ENCODE data around the gene SLC6A5.

SLC6A5 gene

DNA sequence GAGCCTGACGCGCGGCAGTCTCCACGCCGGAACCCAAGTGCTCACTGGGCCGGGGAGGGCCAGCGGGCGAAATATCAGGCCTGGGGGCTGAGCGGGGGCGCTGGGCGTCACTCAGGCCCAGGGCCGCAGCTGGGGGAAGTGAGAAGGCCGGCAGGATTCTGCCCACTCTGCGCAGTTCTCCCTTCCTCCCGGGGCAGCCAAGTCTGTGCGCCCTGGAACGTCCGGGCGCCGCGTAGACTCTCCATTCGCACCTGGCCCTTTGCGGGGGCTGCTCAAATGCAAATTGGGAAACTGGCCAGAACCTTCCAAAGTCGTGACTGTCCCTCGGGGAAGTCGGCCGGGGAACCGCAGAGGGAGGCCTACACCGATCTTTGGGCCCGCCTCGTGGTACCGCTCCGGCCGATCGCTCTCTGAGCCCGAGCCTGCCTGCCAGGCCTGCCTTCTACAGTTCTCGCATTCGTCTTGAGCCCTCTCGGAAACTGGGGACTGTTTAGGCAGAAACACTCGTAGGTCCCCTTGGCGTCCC, 2.2 kb upstream of the SLC6A5 start:
- DNase-seq = no peak

- DNase-seq = no peak
Observed at GRCh38 chr11:20597680-20598484, 1.5 kb upstream of the SLC6A5 start.

DNA sequence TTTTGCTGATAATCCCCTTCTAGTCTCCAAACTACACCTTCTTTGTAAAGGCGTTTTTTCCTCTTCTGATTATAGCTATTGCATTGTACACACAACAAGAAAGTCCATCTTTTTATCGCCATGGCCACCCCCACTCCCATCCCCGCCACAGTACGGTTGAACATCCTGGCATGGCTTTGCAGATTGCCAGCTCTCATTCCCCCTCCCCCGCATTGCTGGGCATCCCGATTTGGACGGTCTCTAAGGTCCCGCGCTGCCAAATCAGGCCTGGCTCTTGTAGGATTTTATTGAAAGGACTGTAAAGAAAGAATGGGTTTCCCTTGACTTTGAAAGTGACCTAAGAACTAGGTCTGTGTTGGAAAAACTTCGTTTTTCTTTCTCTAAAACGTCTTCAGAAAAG, 916 bp upstream of the SLC6A5 start:
- DNase-seq = no peak

DNA sequence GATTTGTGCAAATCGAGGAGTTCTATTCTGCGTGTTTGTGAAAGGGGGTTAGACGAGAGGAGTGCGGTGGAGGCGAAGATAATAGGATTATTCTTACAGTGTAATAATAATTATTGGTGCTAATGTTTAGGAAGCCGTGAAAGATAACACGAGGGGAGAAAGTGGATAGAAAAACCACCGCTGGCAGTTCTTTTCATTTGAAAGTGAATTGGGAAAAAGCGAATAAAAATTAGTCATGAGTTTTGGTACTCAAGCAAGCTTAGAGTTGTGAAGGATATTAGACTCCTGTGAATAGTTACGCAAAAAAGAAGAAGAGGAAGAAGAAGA, 575 bp downstream of the SLC6A5 start:
- no peak for DNase-seq

- no peak for DNase-seq
Observed at GRCh38 chr11:20600551-20600950, 1.1 kb downstream of the SLC6A5 start.

GRCh38 chr11:20601221-20601914, 2.0 kb downstream of the SLC6A5 start:
- DNase-seq = no peak

DNA sequence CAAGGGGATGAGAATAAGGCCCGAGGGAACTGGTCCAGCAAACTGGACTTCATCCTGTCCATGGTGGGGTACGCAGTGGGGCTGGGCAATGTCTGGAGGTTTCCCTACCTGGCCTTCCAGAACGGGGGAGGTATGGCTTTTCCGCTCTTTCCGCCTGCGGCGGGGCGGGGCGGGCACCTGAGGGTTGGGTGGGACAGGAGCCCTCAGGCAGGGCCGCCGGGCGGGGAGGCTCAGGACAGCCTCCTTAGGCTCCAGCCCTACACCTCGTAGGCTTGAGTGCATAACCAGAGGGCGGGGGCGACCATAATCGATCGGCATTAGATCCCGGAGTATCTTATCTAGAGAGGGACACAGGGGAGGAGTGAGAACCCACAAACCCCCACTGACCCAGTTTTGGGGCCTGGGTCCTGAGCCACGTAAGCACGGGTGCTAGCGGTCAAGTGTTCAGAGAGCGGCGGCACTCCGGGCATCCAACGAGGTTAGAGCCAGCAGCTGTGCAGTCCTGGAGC, 4.9 kb downstream of the SLC6A5 start:
- DNase-seq = no peak

DNA sequence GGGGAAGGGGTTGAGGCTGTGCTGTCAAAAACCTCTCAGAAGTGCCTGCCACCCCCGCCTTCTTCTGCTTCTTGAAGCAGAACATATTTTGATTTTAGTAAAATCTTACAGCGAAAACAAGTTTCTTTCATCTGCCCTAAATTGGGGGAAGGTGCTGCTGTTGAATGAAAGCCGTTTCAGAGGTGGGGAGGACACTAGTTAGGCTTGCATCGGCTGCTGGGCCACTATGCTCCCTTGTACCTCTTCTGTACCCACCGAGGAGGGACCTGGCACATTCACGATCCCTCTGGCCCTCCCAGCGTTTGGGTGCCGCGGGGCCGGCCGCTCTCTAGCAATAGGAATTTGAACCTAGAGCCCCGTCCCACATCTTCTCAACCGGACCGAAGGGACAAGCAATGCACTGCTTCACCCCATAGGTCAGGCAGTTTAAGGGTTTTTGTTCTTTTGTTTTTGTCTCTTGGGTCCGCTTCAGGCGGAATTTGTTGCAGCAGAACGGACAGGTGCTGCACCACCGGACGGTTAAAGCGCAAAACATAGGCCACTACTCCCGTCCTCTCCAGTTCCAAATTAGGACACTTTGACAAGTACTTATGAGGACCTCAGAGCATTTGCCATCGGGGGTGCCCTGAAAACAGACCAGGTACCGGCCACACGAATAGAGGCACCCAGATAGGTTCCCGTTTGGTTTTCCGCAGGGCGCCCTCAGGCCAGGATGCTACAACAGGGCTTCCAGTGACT, 5.6 kb downstream of the SLC6A5 start:
- DNase-seq = no peak

DNA sequence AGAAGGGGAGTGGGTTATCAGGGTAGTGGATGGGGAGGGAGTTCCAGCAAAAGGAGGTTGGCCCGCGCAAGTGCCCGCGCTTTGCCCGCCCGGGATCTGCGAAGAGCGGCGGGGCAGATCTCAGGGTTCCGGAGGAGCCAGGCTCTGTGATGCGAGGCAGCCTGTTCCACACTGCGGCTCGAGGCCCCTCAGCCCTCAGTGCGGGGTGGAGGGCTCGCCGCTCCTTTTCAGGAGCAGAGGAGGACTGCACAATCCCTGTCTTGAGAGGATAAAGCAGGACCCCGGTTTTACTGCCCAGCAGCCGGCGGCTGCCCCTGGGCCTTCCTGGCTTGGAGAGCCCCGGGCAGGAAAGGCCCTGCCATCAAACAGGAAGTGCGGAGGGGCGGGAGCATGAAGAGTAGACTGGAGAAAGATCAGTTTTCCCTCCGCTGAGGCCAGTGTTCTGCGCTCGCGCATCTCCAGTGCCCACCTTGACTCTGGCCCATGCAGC, 6.2 kb downstream of the SLC6A5 start:
- no peak for DNase-seq

- no peak for DNase-seq
Observed at GRCh38 chr11:20608934-20609333, 9.5 kb downstream of the SLC6A5 start.

DNA sequence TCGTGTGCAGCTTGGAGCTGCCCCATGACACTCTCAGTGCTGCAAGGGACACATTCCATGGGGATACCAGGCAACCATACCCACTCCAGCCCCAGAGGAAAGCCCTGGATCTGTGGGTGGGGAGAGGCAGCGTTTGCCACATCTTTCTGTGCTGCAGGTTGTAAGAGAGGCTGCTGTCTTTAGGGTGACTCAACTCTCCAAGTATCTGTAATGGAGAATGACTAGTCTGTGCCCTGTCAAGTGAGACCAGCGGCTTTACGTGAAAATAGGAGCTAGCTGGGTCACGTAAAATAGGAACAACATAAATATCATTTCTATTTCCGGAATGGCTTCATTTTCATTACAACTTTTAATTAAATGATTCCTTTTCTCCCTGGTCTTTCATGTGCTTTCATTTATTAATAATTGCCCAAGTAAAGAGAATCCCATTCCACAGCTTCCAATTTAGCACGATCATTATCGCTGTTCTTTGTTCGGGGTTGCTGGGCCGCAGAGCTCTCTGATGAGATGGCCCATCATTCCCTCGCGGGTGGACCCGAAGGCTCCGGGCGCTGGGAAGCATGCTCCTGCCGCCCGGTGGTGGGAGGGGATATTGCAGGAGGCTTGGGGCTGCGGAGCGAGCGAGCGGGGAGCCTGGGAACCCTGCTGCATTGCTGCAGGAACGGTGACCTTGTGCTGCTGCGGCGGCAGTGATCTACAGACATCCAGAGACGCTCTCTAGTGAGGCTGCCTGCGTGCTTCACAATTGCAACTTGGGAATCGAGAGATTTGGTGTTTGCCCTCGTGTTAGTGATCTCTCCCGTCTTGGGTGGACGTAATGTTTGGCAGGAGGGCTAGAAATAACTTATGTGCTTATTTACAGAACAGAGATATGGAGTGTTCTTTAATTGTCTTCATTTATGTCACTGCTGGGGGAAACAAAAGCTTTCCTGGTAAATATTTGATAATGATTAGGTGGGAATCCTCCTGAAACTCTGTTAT, 10.6 kb downstream of the SLC6A5 start:
- peak; percentile 54 for DNase-seq

- DNase-seq = no peak
Observed at GRCh38 chr11:20610825-20611224, 11.4 kb downstream of the SLC6A5 start.

DNA sequence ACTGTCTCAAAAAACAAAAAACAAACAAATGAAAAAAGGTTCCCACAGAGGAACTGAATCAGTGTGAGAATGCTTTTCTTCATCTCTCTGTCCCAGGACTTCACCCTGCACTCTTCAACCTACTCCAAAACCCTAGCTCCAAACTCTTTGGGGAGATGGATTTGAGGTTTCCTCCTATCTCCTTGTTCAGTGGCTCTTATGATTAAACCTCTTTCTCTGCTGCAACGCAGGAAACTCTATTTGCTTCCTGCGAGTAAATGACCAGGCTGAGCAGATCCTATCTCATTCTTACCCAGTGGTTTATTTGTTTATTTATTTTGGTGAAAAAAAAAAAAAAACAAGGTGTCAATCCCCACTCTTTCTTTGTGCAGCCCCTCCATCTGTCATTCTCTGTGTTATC, 12.0 kb downstream of the SLC6A5 start:
- DNase-seq = no peak

DNA sequence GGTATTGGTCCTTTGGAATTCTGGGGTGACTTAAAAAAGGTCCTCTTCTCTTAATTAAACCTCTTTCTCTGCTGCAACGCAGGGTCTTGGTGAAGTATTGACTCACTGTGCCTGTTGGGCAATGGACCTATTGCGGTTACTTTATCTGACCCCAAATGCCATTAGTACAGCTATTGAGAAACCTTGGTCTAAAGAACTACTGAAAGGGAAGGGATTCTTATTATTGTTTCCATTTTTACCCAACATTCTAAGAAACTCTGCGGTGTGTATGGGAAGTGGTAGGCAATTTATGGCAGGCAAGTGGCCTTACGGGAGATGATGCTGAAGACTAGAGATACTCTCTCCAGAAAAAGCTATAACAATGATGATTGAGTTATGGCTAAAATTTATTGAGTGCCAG, 12.5 kb downstream of the SLC6A5 start:
- DNase-seq = no peak

- DNase-seq = no peak
Observed at GRCh38 chr11:20612416-20612815, 13.0 kb downstream of the SLC6A5 start.

DNA sequence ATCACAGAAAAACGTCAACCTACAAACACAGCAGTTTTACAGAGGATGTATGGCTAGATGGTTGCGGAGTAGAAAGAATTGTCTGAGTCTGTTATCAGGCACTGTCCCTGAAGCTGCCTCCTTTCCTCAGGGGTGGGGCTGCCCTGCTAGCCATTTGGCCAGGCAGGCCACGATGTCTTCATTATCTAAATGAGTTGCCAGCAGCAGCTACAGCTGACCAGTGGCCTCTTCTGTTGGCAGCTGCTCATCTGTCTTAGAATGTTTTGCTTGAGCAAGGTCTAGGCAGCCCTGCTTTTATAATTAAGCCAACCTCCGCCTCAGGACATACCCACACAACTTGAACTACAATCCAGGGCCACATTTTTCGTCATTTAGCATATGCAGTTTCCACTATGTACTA, 17.5 kb downstream of the SLC6A5 start:
- DNase-seq = no peak

- no peak for DNase-seq
Observed at GRCh38 chr11:20617346-20618005, 18.1 kb downstream of the SLC6A5 start.

- DNase-seq = no peak
Observed at GRCh38 chr11:20618083-20618482, 18.7 kb downstream of the SLC6A5 start.

DNA sequence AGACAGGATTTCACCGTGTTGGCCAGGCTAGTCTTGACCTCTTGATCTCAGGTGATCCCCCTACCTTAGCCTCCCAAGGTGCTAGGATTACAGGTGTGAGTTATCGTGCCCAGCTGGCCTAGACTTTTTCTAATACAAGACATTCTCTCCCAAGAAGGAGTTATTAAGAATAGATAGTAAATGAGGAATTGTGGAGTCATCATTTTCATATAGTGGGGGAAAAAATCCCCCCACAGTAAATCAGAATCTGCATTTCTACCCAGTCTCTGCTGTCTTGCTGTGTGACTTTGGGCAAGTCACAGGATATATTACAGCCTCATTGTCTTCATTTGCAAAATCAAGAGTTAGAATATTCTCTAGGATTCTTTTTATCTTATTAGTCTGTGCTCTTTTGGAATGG, 21.6 kb downstream of the SLC6A5 start:
- DNase-seq = no peak

- no peak for DNase-seq
Observed at GRCh38 chr11:20621679-20622078, 22.3 kb downstream of the SLC6A5 start.

DNA sequence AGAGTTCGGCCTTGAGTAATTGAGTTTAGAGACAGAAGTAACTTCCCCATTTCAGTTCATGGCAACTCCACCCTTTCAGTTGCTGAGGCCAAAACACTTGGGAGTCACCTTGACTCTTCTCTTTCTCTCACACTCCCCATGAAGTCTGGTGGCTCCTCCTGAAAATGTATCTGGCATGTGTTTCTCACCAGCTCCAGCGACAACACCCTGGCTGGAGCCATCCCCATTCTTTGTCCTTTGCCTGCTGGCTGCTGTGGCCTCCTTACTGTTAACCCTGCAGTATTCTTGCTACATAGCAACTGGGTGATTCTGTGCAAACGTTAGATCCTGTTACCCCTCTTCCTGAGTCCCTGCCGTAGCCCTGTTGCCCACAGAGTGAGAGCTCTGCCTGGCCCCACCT, 23.8 kb downstream of the SLC6A5 start:
- no peak for DNase-seq

DNA sequence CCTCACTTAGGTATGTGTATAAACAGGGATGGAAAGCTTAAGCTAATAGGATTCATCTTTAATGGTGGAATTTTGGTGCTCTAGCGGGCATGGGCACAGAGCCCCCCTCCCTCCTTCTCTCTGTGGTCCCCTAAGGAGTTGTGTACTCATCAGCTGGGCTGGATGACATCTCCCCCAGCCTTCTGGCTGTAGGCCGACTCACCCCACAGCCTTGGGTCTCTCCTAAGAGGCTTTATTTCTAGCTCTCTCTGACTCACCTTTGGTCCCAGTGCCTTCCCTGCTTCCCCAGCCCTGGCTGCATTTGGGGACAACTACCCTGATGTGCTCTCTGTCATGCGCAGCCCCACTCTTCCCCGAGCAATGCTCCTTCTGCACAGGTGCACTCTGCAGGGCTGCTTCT, 26.9 kb downstream of the SLC6A5 start:
- DNase-seq = no peak

Data from activated naive CD4-positive, alpha-beta T cell treated with anti-CD3 and anti-CD28 coated beads, Interleukin-2, amount 50 U/mL, for 16 hours (primary cell).